T47D (cell line): ENCODE data around the gene GALNS.
"Not testable (repeated sequence)": the region's sequence is repeated elsewhere in the genome, so short reads cannot be mapped to it uniquely, and the experiment has no call there.

Experiments
- DNase-seq, 2 experiments: peaks; one replicate each; pipeline versions ENCODE4 v3.0.0 to v3.0.0-alpha.2; 2011 to 2012; ENCODE audit warnings: low read depth in 1 of 2, low spot score in 1 of 2
- JUND ChIP-seq: IDR thresholded peaks from 2 replicates; pipeline ENCODE4 v1.6.1; 2012; ENCODE audit warnings: low read depth
- in situ Hi-C: cut with HindIII; loops from 2 replicates; pipeline ENCODE4 v1.10.0; 2016; ENCODE audit warnings: low sequenced_read_pairs, low pct_unique_long_range_greater_than_20kb

The GALNS gene

DNA sequence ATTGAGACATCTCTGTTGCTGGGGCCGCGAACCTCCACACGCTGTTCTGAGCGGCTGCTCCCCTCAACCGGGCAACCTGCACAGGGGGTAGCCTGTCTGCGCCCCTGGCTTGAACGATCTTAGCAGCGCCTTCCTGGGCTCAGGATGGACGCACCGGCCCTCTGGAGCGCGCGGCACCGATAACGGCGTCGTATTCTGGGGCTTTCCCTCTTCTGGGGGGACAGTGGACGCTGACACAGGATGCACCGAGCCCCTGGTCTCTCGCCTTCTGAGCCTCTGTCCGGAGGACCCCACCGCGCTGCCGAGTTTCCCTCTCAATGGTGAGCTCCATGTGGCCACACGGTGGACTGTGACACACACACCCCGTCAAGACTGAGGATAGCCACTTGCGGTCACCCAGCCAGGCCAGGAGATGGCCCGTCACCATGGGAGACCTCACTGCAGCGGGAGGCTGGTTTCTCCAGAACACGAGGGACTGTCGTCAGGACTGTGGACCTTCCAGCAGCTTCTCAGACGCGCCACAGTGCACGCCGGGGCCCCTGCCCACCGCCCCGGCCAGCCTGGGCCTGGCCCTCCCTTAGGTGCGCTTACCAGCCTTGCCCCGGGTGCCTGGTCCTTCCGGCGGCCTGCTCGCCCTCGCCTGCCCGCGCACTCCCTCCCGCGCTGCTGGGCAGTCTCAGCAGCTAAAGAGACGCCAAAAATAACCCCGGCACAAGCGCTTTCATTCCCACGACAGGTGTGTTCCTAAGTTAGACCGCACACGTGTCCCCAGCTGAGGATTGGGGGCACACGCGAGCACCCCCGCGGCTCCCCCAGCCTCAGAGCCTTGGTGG lies 39.7 kb upstream of the GALNS start:
- no peak for TF ChIP-seq JUND
- in situ Hi-C loops: no loop called here
- DNase-seq: no peak

DNA sequence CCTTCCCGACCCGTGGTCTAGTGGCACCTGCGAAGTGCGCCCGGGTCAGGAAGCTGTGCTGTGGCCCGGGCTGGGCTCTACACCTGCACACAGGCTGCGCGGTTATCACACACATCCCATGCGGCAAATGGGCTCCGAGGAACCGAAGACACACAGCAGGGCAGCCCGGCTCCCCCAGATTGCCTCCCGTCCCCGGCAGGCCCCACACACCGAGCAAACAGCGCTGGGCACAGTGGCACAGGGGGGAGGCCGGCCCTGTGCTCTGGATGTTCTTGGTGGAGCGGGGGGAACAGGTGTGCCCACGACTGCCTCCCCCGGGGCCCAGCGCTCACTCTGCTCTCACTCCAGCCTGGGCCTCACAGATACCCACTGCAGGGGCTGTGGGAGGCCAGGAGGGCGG lies 38.6 kb upstream of the GALNS start:
- TF ChIP-seq JUND: no peak
- no peak for DNase-seq
- in situ Hi-C loops: no loop called here

DNA sequence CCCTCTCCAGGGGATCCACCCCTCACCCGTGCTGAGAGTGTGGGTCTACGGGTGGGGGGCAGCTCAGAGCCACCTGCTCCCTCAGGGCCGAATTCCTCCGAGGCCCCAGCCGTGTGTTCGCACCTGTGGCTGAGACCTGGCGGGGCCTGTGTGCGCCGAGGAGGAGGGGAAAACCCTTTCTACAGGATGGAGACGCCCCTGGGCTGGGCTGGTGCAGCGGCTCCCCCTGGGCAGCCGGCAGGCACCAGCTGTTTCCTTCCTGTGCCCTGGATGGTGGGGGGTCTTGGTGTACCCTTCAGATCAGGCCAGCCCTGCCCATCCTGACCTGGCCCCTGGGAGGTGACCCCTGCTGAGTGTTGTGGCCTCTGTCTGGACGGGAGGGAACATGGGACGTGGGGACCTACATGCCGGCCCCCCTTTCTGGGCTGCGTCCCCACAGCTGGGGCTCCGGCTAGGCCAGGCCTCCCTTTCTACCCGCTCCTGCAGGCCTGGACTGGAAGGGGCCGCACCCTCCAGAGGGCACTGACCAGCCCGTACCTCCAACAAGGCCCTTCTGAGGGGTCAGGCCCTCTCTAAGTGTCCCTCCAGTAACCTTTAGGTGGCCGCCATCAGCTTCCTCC lies 38.0 kb upstream of the GALNS start:
- no peak for TF ChIP-seq JUND
- no peak for DNase-seq
- in situ Hi-C loops: no loop called here

DNA sequence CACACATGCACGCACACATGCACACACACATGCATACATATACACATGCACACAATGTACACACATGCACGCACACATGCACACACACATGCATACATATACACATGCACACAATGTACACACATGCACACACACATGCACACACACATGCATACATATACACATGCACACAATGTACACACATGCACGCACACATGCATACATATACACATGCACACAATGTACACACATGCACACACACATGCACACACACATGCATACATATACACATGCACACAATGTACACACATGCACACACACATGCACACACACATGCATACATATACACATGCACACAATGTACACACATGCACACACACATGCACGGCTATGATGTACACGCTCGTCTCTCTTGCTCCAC lies 37.5 kb upstream of the GALNS start:
- DNase-seq, in situ Hi-C loops: not testable (repeated sequence)

DNA sequence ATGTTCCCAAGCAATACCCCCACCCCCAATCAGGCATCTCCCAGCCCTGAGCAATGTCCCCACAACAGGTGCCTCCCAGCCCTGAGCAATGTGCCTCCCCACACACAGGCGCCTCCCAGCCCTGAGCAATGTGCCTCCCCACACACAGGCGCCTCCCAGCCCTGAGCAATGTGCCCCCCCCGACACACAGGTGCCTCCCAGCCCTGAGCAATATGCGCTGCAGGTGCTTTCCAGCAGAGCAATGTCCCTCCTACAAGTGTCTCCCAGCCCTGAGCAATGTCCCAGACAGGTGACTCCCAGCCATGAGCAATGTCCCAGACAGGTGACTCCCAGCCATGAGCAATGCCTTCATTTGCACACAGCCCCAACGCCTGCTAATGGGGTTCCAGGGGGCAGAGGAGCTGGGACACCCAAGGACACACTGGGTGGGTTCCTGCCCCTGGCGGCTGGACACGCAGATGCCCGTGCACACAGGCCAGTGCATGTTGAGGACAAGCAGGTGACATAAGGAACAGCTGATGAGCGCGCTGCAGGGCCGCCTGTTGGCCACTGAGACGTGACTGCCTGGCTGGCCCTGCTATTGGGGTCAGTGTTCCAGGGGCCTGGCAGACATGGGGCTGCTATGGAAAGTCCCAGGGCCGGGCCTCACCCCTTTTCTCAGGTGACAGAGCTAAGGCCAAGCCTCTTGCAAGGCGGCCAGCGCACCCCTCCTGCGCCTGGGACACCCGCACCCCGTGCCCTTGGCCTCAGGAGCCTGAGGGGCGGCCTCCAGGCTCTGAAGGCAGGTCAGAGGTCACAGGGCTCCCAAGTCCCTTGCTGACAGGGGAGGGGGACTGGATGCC lies 36.6 kb upstream of the GALNS start:
- no peak for DNase-seq
- no peak for TF ChIP-seq JUND
- in situ Hi-C loops: no loop called here

DNA sequence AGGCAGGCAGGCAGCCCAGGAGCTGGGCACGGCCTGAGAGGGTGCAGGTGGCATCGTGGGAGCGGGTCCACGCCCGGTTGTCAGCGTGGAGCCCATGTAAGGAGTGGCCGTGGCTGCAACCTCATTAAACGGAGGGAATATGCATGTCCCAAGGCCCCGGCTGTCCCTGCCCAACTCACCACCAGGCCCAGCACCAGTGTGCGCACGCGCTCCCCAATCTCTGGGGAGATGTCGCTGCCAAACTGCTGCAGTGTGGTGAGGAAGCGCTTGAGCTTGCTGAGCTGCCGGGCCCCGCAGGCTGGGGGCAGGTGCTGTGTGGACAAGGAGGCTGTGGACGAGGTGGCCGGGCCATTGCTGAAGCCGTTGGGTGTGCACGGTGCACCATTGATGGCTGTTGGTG lies 35.3 kb upstream of the GALNS start:
- DNase-seq: no peak
- in situ Hi-C loops: no loop called here
- no peak for TF ChIP-seq JUND

DNA sequence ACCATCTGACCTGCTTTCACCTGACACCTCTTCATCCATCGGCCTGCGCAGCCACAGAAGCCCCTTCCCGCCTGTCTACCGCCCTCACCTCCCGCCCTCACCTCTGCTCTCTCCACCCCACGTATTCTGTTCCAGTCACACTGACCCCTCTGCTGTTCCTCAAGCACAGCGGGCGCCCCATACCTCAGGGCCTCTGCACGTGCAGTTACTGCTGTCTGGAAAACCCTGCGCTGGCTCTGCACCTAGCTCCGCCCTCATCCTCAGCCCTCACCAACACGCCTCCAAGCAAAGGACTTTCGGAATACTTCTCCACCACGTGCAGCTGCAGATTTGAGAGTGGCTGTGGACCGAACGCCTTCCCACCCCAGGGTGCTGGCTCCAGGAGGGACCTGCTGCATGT lies 34.3 kb upstream of the GALNS start:
- no peak for TF ChIP-seq JUND
- in situ Hi-C loops: no loop called here
- no peak for DNase-seq

DNA sequence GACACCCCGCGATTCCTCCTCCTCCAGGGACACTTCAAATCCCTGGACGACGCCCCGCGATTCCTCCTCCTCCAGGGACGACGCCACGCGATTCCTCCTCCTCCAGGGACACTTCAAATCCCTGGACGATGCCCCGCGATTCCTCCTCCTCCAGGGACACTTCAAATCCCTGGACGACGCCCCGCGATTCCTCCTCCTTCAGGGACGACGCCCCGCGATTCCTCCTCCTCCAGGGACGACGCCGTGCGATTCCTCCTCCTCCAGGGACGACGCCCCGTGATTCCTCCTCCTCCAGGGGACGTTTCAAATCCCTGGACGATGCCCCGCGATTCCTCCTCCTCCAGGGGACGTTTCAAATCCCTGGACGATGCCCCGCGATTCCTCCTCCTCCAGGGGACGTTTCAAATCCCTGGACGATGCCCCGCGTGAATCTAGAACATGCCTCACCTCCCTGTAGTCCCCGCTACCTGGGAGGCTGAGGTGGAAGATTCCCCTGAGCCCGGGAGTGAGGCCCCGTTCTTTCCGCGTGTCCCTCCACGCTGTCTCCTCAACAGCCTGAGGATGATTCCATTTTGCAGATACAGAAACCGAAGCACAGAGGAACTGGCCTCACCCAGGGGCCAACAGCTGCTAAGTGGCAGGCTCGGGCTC lies 33.1 kb upstream of the GALNS start:
- in situ Hi-C loops, DNase-seq: not testable (repeated sequence)

DNA sequence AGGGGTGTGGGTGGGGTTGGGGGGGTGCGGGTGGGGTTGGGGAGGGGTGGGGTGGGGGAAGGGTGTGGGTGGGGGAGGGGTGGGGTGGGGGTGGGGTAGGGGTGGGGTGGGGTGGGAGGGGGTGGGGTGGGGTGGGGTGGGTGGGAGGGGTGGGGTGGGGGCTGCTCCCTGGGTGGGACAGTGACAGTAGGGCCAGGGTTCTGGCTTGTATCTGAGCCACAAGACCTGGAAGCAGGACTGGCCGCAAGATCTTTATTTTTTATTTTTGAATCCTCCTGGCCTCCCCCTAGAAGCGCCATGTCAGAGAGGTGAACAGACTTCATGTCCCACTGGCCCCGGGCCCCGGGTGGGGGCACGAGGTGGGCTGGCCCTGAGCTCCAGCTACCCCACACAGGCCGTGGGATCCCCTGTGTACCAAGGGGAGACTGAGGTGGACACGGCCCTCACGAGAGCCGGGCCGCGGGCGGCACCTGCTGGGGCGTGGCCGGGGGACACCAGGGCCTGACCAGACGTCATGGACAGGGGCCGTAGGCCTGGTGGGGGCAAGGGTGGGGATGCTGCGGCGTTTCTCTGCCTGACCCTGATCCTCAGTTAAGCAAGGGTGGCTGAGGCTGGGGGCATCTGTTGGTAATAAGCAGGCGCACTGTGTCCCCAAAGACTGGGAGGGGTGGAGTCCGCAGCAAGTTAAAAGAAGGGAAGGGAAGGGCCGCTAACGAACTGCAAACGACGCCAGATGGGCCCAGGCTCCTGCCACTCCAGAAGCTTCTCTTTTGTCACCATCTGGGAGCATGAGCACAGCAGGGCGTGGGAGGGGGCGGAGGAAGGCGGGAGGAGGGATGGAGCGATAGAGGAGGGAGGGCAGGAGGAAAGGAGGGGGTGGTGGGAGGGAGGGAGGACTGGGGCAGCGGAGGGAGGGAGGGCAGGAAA lies 32.0 kb upstream of the GALNS start:
- in situ Hi-C loops: no loop called here
- DNase-seq: peak in 1 of 2 experiments; percentile 46

DNA sequence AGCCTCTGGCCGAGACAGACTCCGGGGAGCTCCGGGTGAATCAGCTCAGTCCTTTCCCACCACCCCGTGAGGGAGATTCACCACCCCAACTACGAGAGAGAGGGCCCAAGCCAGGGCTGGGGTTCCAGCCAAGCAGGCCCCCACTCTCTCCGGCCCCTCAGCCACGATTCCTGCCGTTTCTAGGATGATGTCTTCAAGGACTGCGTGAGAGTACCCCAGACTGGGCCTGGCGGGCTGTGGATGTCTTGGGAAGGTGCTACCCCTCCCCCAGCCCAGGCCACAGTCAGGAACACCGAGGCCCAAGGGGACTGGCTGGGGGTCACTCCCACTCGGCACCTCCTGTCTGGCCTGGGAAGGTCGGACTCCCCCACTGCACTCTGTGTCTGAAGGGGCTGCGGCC lies 31.3 kb upstream of the GALNS start:
- TF ChIP-seq JUND: no peak
- in situ Hi-C loops: no loop called here

More for the DNA sequence above, 32.0 kb upstream of the GALNS start:
- TF ChIP-seq JUND: no peak

DNA sequence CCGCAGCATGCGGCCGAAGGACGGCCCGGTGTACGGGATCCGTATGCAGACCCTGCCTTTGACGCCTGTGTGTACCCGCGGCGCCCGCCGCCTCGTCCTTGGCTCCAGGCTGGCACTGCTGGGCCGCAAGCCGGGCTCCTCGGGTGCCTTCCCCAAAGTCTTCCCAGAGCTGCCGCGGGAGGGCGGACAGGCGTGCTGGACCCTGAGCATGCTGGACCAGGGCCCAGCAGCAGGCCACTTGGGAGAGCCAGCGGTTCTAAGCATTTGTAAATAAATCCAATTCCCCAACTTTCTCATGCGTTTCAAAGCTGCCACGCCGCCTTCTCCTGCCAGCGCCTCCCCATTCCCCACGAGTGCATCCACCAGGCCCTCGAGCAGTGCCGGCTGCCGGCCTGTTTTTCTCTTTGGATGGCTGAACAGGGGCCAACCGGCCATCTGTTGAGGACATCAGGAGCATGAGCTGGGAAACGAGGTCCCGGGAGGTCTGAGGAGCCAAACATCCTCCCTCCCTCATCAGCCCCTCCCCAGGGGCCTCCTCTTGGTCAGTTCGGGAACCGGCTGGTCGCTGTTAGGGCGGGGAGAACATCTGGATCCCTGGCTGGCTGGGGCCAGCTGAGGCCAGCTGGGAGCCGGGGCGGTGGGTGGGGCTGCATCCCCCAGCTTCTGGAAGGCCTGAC lies 30.2 kb upstream of the GALNS start:
- DNase-seq: no peak
- no peak for TF ChIP-seq JUND
- in situ Hi-C loops: no loop called here

More for the DNA sequence above, 31.3 kb upstream of the GALNS start:
- no peak for DNase-seq

DNA sequence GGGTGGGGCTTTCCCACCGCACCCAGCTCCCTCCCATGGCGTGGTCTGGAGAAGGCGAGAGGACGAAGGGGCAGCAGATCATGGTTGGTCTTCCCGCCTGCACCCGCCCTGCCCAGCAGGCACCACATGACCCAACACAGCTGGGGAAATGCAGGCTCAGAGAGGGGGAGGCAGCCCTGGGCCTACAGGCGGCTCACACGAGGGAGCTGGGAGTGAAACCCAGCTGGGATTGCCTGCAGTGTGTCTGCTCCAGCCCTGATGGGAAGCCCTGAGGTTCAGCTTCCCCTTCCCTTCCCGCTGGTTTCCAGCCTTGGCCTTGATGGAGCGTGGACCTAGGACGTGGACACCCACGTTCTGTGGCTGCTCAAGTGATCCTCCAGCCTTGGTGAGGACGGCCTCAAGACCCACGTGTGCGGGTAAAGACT lies 29.7 kb upstream of the GALNS start:
- in situ Hi-C loops: no loop called here
- no peak for DNase-seq
- no peak for TF ChIP-seq JUND
